ENCODE data around the gene CNPY4.

Gene CNPY4

DNA sequence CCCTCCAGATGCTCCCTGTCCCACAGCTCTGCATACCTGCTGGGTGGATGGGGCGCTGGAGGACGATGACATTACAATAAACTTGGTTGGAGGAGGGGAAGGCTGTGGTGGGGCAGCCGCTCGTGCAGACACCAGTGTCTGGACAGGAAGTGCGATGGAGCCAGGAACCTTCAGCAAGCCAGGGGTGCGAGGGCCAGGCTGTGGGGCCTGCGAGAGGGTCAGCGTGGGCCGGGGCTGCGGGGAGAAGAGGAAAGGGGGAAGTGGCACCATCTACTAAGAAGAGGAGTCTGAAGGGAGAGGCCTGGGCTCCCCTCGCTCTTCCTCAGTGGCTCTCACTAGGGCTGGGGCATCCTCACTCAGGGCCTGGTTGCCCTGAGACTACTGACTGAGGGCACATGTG lies 11.5 kb upstream of the CNPY4 start:
- no peak for DNase-seq (ENCODE audit: low read depth, low spot score)
- TF ChIP-seq CTCF (IDR thresholded peaks at IDR 0.05; ENCODE audit: insufficient read depth, low read length, missing control alignments) = no peak
- ChIA-PET CTCF (no interaction called here), POLR2A (no interaction called here)
- H3K4me3 ChIP-seq (ENCODE audit: low read depth, low read length) = no peak overlapping the region

DNA sequence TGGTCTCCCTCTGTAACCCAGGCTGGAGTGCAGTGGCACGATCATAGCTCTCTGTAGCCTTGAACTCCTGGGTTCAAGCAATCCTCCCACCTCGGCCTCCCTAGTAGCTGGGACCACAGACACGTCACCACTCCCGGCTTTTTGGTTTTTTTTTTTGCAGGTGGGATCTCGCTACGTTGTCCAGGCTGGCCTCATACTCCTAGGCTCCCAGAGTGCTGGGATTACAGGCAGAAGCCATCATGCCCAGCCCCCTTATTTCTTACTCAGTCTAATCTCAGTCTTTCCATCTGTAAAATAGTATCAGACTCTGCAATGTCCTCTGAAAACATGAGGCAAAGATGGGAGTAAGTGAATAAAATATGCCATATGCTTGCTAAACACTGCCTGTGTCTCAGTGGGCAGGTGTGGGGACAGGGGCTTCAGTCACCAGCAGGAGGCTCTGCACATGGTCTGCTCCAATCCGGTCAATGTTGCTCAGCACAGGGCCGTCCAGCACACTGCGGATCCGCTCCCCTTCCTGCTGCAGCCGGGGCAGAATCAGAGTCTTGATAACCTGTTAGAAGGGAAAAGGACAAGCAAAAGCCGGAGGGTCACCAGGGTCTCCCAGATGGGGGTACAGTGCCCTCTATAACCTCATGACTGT lies 9.8 kb upstream of the CNPY4 start:
- H3K4me3 ChIP-seq (ENCODE audit: low read depth, low read length) = no peak overlapping the region
- DNase-seq (ENCODE audit: low read depth, low spot score) = no peak
- no peak for TF ChIP-seq CTCF (IDR thresholded peaks at IDR 0.05; ENCODE audit: insufficient read depth, low read length, missing control alignments)
- ChIA-PET POLR2A (interaction anchor here (0.6 kb wide), 1 partner anchor 17 kb away, joined by 3 read pairs; no protein-coding TSS in a partner anchor), CTCF (no interaction called here)

- ChIA-PET CTCF (no interaction called here), POLR2A (no interaction called here)
- DNase-seq (ENCODE audit: low read depth, low spot score) = no peak
- no peak overlapping the region for H3K4me3 ChIP-seq (ENCODE audit: low read depth, low read length)
- TF ChIP-seq CTCF (IDR thresholded peaks at IDR 0.05; ENCODE audit: insufficient read depth, low read length, missing control alignments) = no peak
Observed at GRCh38 chr7:100111156-100111555, 8.3 kb upstream of the CNPY4 start.

GRCh38 chr7:100111914-100112313 lies 7.5 kb upstream of the CNPY4 start:
- H3K4me3 ChIP-seq (ENCODE audit: low read depth, low read length) = no peak overlapping the region
- POLR2A ChIA-PET = no interaction called here
- CTCF ChIA-PET = interaction anchor here (2.4 kb wide), 1 partner anchor 20 kb away, joined by 9 read pairs; no protein-coding TSS in a partner anchor
- no peak for DNase-seq (ENCODE audit: low read depth, low spot score)
- TF ChIP-seq CTCF (IDR thresholded peaks at IDR 0.05; ENCODE audit: insufficient read depth, low read length, missing control alignments) = no peak

GRCh38 chr7:100115026-100115425 lies 4.4 kb upstream of the CNPY4 start:
- no peak overlapping the region for H3K4me3 ChIP-seq (ENCODE audit: low read depth, low read length)
- ChIA-PET POLR2A (no interaction called here), CTCF (interaction anchor here (1.2 kb wide), 1 partner anchor 13 kb away, joined by 6 read pairs; no protein-coding TSS in a partner anchor)
- no peak for TF ChIP-seq CTCF (IDR thresholded peaks at IDR 0.05; ENCODE audit: insufficient read depth, low read length, missing control alignments)
- no peak for DNase-seq (ENCODE audit: low read depth, low spot score)

DNA sequence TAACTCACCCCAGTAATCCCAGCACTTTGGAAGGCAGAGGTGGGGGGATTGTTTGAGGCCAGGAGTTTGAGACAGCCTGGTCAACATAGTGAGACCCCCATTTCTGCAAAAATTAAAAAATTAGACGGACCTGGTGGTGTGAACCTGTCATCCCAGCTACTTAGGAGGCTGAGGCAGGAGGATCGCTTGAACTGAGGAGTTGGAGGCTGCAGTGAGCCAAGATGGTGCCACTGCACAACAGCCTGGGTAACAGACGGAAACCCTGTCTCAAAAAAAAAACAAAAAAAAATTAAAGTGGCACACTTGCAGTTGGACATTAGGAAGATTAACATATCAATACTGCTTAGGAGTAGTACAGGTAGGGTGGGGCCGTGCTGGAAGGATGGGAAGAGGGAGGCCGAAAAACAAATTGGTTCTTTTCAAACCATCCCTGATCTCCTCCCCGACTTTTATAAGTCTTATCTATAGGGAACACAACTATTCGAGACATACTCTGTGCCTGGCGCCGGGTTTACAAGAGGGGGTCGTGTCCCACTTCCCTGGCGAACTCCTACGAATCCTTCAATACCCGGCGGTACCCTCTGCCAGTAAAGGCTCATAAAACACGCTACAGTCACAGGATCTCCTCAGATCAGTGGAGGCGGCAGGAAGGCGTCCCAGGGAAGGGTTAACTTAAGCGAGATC lies 904 bp upstream of the CNPY4 start:
- no peak for TF ChIP-seq CTCF (IDR thresholded peaks at IDR 0.05; ENCODE audit: insufficient read depth, low read length, missing control alignments)
- DNase-seq (ENCODE audit: low read depth, low spot score) = no peak
- CTCF ChIA-PET = no interaction called here
- POLR2A ChIA-PET = no interaction called here
- H3K4me3 ChIP-seq (ENCODE audit: low read depth, low read length) = peak overlapping the region; percentile 95
